Tibial nerve (tissue), 4 donors: ENCODE data around the gene PTK7.
"Not testable (repeated sequence)": the region's sequence is repeated elsewhere in the genome, so short reads cannot be mapped to it uniquely, and the experiment has no call there.

Experiments
- EP300 ChIP-seq, 2 donors: sonication (generic); formaldehyde crosslinking; IDR thresholded peaks; one replicate each; pipeline ENCODE4 v1.6.1; 2017; ENCODE audit warnings: antibody characterized with exemption in 2 of 2, mild to moderate bottlenecking in 1 of 2
- POLR2A ChIP-seq, 2 donors: fragments of 450-650 bp; IDR thresholded peaks; one replicate each; pipeline ENCODE4 v1.6.1; 2017; ENCODE audit warnings: antibody characterized with exemption in 2 of 2, mild to moderate bottlenecking in 2 of 2, moderate library complexity in 2 of 2
- TF ChIP-seq, protein P1 (sequence below), 5 experiments: fragments of 200-600 bp in 3 of 5; fragments of 450-650 bp in 2 of 5; sonication (generic) in 3 of 5; IDR thresholded peaks; one replicate each; pipeline ENCODE4 v1.5.1; 2016 to 2019; ENCODE audit warnings: antibody characterized with exemption in 5 of 5, mild to moderate bottlenecking in 3 of 5, moderate library complexity in 2 of 5

GRCh38 chr6:43139973-43140372, 63.9 kb downstream of the PTK7 start:
- TF ChIP-seq, protein P1, sequence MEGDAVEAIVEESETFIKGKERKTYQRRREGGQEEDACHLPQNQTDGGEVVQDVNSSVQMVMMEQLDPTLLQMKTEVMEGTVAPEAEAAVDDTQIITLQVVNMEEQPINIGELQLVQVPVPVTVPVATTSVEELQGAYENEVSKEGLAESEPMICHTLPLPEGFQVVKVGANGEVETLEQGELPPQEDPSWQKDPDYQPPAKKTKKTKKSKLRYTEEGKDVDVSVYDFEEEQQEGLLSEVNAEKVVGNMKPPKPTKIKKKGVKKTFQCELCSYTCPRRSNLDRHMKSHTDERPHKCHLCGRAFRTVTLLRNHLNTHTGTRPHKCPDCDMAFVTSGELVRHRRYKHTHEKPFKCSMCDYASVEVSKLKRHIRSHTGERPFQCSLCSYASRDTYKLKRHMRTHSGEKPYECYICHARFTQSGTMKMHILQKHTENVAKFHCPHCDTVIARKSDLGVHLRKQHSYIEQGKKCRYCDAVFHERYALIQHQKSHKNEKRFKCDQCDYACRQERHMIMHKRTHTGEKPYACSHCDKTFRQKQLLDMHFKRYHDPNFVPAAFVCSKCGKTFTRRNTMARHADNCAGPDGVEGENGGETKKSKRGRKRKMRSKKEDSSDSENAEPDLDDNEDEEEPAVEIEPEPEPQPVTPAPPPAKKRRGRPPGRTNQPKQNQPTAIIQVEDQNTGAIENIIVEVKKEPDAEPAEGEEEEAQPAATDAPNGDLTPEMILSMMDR (IDR thresholded peaks at IDR 0.05) = not testable (repeated sequence)
- not testable (repeated sequence) for TF ChIP-seq POLR2A, EP300 (IDR thresholded peaks at IDR 0.05)
